HG03442 (cell line): ENCODE data around the gene C9.

Experiments used
- ATAC-seq: cut with Tn5 transposase; IDR thresholded peaks from one replicate; pipeline ENCODE4 v1.9.1; 2021; ENCODE audit warnings: mild to moderate bottlenecking, moderate library complexity; ENCODE audit not compliant: unreplicated experiment

Gene C9

DNA sequence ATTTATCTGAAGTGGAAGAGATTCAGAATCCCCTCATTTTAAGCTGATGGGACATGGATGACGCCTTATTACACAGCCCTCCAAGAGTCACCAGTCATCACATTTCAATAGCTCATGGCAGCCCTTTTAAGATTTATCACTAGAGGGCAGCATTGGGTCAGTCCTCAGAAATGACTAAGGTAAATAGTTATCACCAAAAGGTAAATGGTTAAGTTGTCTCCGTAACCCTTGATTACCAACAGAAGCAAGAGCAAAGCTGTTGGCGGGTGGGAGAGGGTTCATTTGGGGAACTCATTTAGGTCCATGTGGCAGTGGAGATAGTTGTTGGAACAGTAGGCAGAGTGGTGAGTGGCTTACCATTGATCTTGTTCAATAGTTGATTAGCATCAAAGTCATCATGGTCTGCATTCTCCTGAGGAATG lies 12.0 kb upstream of the C9 start:
- ATAC-seq = peak; percentile 90

DNA sequence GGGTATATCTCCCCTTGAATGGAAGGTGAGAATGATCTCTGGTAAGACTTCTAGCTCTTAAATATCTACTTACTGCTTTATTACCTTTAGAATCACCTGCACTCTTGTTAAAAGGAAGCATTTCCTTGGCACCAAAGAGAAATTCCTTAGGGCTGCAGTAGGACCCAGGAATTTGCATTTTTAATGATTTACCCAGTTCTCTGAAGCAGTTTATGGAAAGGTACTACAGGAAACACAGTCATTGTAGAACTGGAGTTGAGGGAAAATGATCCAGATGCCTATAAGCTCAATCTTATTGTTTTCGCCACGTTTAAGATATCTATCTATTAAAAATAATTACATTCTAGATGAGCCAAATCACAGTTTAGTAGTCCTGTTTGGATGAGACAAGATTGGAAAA lies 9.5 kb upstream of the C9 start:
- ATAC-seq = no peak

DNA sequence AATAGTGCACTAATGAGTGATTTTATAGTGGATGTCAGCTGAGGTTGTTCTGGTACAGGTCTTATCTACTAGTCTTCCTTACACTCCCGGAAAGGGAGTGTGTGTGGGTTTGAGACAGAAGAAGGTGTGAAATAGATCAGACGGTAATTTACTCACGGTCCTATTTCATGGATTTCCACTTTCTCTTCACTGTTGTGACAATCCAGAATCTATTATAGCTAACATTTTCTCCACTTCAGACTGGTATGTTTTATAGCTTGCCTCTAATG lies 7.0 kb upstream of the C9 start:
- no peak for ATAC-seq

DNA sequence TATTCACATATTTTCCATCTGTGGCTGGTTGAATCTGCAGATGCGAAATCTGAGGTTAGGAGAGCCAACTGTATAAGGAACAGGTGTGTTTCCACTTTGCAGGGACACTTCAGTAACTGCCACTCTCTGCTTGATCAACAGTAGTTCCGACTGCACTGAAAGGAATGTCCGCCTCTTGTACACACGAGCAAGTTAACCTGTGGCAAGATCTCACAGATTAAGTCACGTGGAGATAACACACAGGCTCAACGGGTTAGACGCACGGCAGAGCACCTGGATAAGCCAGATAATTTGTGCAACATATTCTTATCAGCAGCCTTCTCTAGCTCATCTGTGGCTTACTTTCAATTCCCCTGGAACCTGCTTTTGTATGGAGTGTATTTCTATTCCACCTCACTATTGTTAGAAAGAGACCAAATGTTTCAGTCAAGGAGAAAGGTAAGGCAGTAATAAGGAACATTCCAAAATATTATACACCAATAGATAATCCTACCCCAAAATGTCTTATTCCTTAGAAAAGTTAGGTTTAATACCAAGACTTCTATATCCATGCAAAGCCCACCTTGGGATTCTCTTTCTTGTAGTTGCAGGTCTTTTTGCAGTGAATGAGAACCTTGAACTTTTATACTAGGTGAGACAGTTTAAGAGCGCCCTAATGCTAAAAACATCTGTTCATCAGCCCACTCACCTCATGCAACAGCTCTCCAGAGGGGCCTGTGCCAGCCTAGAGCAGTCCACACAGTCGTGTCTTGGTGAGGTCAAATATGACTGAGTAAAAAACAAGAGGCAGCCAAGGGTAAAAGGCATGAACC lies 6.5 kb upstream of the C9 start:
- no peak for ATAC-seq

DNA sequence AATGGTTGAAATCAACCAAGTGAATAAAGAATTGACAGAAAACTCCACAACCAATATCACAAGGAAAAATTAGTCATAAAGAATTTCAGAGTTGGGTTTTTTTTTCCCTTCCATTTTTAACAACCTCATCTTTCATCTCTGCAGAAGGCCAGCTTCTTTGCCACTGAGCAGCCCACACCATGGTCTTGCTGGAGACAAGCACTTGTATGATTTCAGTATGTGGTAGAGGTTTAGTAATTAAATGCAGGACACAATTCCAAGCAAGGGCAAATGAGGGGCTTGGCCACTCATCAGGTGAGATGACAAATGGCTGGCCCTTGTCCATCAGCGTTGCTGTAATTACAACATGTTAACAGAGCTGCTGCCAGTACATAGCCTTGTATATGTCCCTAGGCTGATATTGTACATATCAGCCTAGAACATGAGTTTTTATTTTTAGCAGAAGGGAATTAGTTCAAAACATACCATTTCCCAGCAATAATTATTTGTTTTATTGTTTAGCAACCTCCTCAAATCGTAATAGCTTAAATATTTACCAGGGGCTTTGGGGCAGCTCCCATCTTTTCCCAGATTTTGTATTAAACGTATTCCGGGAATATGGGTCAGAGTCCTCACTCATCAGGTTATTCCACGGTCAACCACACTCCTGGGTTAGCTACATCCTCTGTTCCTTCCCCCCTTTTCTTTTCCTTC lies 5.0 kb upstream of the C9 start:
- ATAC-seq = no peak

DNA sequence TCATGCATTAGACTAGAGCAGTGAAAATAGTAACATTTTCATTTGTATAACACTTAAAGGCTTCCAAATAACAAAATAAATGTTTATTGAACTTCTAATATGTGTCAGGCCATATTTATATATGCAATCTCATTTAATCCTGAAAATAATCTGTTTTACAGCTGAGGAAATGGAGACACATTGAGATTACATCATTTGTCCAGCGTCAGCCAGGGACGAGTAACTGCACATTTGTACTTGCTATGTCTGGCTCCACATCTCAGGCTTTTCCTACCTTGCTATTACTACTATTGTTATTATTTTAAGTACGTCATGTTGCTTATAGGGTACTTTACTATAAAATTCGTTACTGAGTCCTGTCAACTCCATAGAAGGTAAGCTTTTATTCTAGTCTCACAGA lies 3.8 kb upstream of the C9 start:
- ATAC-seq = no peak

DNA sequence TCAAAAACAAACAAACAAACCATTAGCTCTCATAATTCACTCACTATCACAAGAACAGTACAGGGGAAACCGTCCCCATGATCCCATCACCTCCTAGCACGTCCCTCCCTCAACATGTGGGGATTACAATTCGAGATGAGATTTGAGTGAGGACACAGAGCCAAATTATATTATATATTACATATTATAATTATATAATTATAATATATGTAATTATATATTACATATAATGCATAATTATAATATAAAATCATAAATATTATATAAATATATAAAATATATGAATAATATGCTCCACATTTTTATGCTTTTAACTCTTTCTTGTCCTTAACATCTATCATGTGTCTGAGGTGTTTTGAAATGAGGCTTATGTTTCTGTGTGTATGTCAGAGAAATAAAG lies 3.4 kb upstream of the C9 start:
- ATAC-seq = no peak

DNA sequence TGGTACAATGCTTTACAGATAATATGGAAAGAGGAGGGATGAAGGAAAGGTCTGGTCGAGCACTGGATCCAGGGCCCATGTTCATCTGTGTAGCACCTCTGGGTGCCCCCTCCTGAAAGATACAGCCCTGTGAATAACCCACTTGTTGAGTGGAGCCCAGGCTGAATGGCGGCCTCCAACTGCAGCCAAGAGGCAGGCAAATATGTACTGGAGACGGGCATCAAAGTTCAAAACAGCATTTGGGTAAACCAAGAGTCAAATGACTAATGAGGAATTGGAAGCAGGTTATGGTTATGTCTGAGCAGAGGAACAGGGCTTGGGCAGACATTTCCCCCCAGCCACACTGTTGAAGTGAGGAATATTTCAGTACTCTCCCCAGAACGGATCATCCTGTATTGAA lies 1.1 kb downstream of the C9 start:
- no peak for ATAC-seq

DNA sequence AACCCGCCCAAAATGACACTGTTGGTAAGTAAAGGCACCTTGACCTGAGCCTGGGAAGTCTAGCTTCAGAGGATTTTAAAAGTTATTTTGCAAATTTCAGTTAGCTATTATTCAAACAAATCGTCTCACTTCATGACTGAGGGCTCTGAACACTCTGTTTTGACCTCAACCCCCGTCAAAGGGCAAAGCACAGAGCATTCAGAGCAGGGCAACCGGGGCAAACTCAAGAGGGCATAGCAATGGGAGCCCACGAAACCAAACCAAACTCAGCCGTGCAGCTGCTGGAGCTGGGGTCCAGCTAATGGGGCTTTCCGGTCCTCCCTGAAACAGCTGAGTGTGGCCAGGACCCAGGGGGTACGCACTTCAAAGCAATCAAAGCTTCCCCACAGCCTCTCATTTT lies 1.6 kb downstream of the C9 start:
- no peak for ATAC-seq

DNA sequence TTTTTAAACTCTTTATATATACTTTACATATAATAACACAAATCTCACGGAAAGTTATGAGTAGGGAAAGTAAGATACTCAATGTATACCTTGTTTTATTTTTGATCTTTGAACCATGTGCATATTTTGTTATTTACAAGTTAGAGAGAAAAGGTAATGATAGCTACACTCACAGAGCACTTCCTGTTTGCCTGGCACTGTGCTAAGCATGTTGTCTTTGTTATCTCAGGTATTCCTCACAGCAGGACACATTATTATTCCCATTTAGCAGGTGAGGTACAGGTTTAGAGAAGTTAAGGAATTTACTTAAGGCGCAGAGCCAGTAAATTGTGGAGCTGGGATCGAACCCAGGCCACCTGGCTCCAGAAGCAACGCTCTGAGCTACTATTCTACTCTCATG lies 3.0 kb downstream of the C9 start:
- no peak for ATAC-seq

DNA sequence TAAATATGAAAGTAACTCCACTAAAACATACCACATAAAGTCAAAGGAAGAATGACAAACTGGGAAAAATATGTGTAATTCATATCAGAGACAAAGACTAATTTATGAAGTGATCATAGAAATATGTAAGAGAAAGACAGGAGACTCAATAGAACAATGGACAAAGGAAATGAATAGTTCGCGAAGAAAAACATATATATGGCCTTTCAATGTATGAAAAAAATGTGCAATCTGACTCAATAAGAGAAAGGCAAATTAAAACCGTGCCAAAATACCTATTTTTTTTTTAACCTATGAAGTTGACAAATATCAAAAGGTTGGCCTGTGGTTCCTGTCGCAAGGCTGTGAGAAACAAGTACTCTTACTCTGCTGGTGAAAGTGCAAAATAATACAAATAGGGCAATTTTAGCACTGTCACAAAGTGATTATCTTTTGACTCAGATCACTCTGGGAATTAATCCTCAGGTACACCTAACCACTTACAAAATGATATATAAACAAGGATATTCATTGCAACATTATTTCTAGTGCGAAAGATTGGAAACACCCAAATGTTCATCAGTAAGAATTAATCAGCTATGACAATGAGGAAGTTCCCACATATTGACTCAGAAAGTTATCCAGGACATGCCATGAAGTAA lies 3.7 kb downstream of the C9 start:
- ATAC-seq = no peak

DNA sequence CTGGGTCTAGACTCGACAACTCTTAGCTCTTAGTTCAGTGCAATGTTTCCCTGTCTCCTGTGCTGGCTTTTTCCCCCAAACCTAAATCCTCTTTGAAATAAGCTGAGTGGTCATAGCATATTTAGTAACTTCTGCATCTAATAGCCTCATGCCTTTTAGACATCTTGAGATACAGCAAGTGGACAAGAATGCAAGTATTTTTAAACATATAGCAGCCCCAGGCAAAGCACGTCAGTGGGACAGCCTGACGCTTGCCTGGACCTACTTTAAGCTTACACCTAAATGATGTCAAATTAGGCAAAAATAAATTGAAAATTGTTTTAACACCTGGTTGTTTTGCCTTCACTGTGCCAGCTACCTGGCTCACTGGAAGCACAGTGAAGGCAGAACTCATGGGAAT lies 8.0 kb downstream of the C9 start:
- no peak for ATAC-seq

DNA sequence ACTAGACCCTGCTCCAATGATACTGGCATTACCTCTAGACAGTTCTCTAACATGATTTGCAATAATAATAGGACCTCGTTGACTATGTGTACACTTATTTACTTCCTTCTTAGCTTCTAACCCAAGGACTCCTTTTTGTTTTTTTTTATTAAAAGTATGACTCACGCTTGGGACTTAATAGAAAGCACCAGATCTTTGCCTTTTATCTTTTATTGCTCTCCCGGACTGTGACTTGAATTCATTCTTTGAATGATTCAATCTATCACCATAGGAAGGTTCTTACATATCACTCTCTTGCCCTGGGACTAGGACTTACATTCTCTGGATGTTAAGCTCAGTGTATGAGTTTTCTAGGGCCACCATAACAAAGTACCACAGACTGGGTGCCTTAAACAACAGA lies 9.0 kb downstream of the C9 start:
- no peak for ATAC-seq

DNA sequence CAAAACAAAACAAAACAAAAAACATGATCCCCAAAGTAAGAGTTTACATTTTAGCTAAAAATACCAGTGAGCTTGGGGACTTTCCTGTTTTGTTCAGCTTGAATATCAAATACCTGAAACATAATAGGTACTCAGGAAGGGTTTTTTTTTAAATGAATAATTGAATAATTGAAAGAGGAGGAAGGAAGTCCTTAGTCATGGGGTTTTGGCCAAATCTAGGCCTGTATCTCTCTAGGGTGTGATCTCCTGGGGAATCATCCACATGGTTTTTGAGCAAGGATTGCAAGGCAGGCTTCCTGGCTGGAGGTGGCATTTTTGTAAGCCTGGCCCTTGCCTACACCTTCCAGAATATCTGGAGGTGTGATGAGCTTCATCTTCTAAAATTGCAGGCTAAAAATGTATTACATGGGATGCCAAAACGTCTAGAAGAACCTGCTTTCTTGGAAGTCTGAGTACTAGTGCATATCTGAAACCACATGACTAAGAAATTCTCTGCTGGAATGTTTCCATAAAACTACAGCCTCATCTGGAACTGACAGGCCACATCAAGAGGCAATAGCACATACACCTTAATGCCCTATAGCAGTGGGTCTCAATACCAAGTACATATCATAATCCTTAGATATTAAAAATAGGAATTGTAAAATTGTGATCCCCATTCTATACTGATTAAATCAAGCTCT lies 10.4 kb downstream of the C9 start:
- ATAC-seq = no peak

DNA sequence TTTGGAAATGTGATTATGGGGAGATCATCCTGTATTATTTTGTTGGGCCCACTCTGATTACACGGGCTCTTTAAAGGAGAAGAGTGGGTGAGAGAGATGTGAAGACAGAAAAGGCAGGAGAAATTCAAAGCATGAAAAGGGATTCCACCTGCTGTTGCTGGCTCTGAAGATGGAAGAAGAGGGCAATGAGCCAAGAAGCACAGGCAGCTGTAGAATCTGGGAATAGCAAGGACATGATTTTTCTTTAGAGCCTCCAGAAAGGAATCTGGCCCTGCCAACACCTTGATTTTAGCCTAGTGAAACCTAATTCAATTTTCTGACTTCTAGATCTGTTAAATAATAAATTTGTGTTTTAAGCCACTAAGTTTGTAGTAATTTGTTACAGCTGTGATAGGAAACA lies 11.3 kb downstream of the C9 start:
- ATAC-seq = no peak

DNA sequence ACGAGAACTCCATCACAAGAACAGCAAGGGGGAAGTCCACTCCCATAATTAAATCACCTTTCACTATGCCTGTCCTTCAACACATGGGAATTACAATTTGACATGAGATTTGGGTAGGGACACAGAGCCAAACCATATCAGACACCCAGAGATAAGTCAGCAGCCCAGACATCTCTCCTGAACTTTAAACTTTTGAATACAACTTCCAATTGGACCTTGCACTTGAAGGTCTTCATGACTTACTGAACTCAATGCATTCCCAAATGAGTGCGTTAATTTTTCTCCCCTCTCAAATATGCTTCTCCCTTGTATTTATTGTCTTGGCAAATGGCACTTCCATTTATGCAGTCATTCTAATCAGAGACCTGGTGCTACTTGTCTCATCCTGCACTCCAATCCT lies 12.1 kb downstream of the C9 start:
- no peak for ATAC-seq

DNA sequence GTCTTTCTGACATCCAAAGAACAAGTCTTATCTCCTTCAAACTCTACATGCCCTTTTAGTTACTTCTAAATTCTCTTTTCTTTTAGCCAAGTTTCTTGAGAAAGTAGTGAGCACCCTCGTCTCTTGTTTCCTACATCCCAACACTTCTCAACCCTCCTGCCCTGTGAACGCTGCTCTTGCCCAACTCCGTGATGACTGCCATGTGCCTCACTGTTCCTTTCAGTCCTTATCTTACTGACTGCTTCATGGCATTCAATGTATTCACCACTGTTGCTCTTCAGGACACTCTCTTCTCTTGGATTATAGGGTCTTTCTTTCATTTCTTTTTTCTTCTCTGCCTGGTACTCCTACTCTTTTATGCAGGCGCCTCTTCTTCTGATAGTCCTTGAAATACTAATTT lies 14.8 kb downstream of the C9 start:
- ATAC-seq = no peak

DNA sequence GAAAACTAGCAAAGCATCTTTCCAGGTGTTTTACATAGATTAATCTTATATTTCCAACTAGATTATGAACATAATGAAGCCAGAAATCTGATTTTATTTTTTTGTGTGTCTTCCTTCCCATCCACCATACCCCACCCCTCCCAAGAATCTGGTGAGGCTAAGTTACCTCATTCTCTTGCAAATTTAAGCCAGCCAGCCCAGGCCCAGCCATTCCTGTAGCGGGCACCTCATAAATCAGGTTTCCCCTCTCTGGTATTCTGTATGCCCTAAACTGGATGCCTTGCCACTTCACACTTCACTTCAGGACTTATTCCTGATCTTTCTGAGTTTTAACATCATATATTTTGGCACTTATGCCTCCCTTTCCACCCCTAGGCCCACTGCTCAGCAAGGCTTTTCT lies 21.8 kb downstream of the C9 start:
- ATAC-seq = no peak

DNA sequence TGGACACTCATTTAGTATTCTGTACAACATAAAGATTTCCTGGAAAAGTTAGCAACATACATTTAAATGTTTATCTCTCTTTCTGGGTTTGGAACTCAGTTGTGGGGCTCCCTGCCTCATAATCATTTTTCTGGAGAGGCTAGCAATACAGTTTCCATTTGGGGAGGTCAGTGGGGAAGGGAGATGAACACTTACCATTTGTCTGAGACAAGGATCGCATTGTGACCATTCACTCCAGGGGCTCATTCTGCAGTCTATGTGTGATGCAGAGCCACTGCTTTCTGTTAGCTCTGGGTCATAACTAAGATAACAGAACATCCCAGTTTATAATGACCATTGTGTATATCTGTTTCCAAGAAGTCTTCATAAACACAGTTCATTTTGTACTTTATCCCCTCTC lies 22.4 kb downstream of the C9 start:
- no peak for ATAC-seq

DNA sequence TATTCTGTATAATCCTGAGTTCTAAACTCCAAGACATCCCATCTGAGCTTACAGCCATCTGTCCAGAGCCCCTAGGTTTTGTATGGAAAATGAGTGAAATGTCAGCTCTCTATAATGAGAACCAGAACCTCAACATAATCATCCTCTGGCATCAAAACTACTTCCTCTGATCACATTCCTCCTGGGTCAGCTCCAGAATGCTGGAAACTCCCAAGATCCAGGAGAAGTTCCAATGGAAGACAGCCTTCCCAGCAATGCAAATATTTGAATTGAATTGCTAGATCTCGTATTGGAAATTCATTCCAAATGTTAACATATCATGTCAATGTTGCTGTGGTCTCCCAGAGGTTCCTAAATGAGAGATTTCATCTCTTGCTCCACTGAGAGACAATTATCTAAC lies 23.8 kb downstream of the C9 start:
- ATAC-seq = no peak

DNA sequence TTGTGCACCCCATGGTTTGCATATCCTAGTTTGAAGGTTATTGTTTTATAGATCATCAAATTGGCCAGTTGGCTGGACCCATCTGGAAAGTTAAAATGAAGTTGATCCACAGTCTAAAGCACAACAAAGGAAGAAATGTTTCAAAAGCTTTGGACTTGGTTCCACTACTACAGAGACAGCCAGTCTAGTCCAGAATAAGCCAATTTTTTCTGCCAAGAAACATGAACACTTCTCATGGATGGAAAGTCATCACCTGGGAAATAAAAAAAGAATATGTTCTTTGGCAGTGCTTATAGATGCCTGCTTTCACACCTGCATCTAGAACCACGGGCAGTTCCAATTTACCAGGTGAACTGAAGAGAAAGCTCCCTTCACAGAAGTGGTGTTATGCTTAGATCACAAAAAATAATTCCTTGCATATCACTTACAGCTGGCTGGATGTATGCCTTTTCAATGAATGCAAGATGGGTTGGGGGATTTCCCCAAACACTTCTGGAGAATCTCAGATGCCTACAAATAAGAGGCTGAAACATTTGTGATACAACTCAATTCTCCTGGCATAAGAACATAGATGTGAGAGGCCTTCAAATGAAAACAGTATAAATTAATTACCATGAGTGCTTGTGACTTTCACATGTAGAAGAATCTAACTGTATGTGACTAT lies 26.9 kb downstream of the C9 start:
- no peak for ATAC-seq
